Left ventricle myocardium superior (tissue), 1 donor: ENCODE data around the gene EDC3. TPM values are rescaled to one million over a fixed set of nuclear protein-coding genes. Genes with fewer than 3 reads are reported as not detected.
A peak's percentile ranks its signal among the peaks of the same experiment; 100 is the strongest.
"Not testable (repeated sequence)": the region's sequence is repeated elsewhere in the genome, so short reads cannot be mapped to it uniquely, and the experiment has no call there.

ENCODE experiments used
- ATAC-seq: fragments of 200-7000 bp; cut with Tn5 transposase; one replicate; pipeline ENCODE4 v1.9.1; 2020; ENCODE audit warnings: mild to moderate bottlenecking, moderate library complexity
- DNase-seq: peaks from one replicate; pipeline ENCODE4 v3.0.0-alpha.2; 2020
- intact Hi-C: fragments of 100-400 bp; cut with micrococcal nuclease; formaldehyde crosslinking; loops from one replicate; pipeline ENCODE4 v1.11.0; 2022
- long read RNA-seq: library from polyadenylated mRNA; unstranded; transcript quantifications from one replicate; pipeline ENCODE4 v2.0.0, GENCODE V29; 2021
- total RNA-seq: library from RNA; stranded (reverse); fragmentation: NEBNext Ultra II Directional; extraction: Animal tissue kit (Norgen Biotek cat#: 25700); gene quantifications from one replicate; pipeline ENCODE4 v1.2.1, GENCODE V29; 2021
- donor health status: DM: no; HTN: yes; CAD: no; lungs with severe emphysema.

Gene EDC3
- 16.1 TPM for total RNA-seq
- long read RNA-seq, transcript EDC3-201 (7 exons, 3,763 nt) = major isoform, 5 of 17 reads
- long read RNA-seq, partial matches to known transcripts = 2 of 17 reads
- long read RNA-seq, other reads (novel, unspliced or antisense) = 6 of 17 reads

- peak; percentile 98 for ATAC-seq
- intact Hi-C loops = no loop called here
- peak; percentile 92 for DNase-seq
Measured at GRCh38 chr15:74695597-74696397, at the start of gene EDC3. EDC3 (minus strand) TSS chr15:74696024; CDS start chr15:74675124, 20,900 bp downstream.

GRCh38 chr15:74742422-74742821 is 46.6 kb upstream of the EDC3 start:
- ATAC-seq = no peak
- intact Hi-C loops = no loop called here

GRCh38 chr15:74738239-74738638 is 42.4 kb upstream of the EDC3 start:
- ATAC-seq, DNase-seq, intact Hi-C loops: not testable (repeated sequence)

More at GRCh38 chr15:74742422-74742821, 46.6 kb upstream of the EDC3 start:
- no peak for DNase-seq

GRCh38 chr15:74735305-74735704 is 39.5 kb upstream of the EDC3 start:
- no peak for DNase-seq
- ATAC-seq = no peak
- intact Hi-C loops = no loop called here

GRCh38 chr15:74733269-74733668 is 37.4 kb upstream of the EDC3 start:
- intact Hi-C loops = no loop called here
- no peak for ATAC-seq
- DNase-seq = no peak

- intact Hi-C loops = no loop called here
- no peak for DNase-seq
- ATAC-seq = no peak
Measured at GRCh38 chr15:74732846-74733245, 37.0 kb upstream of the EDC3 start.

- no peak for DNase-seq
- intact Hi-C loops = no loop called here
- ATAC-seq = no peak
Measured at GRCh38 chr15:74730619-74731316, 34.9 kb upstream of the EDC3 start.

GRCh38 chr15:74729372-74729771 is 33.5 kb upstream of the EDC3 start:
- ATAC-seq, DNase-seq, intact Hi-C loops: not testable (repeated sequence)

- DNase-seq, ATAC-seq, intact Hi-C loops: not testable (repeated sequence)
Measured at GRCh38 chr15:74728699-74729098, 32.9 kb upstream of the EDC3 start.

- DNase-seq = peak; percentile 51
- intact Hi-C loops = no loop called here
- ATAC-seq = peak; percentile 82
Measured at GRCh38 chr15:74727727-74728126, 31.9 kb upstream of the EDC3 start.

GRCh38 chr15:74726774-74727164 is 30.9 kb upstream of the EDC3 start:
- DNase-seq = no peak
- intact Hi-C loops = no loop called here
- no peak for ATAC-seq

GRCh38 chr15:74725845-74726773 is 30.3 kb upstream of the EDC3 start:
- DNase-seq (peak; percentile 70), ATAC-seq (peak; percentile 69)
- intact Hi-C loops = no loop called here

GRCh38 chr15:74725225-74725774 is 29.5 kb upstream of the EDC3 start, which contains the start of gene CYP1A1:
CYP1A1 (minus strand) TSS chr15:74725528; CDS start chr15:74723097, 2,431 bp downstream.
- ATAC-seq = peak; percentile 69
- intact Hi-C loops = no loop called here
- DNase-seq = peak; percentile 55

GRCh38 chr15:74724570-74725224 is 28.9 kb upstream of the EDC3 start:
- no peak for DNase-seq
- ATAC-seq = no peak
- intact Hi-C loops = no loop called here

GRCh38 chr15:74723754-74724334 is 28.0 kb upstream of the EDC3 start:
- DNase-seq (no peak), ATAC-seq (peak; percentile 22)
- intact Hi-C loops = no loop called here

GRCh38 chr15:74723187-74723586 is 27.4 kb upstream of the EDC3 start:
- ATAC-seq = no peak
- DNase-seq = no peak
- intact Hi-C loops = no loop called here

- intact Hi-C loops = no loop called here
- DNase-seq = no peak
- ATAC-seq = no peak
Measured at GRCh38 chr15:74722591-74722990, 26.8 kb upstream of the EDC3 start.

- intact Hi-C loops = no loop called here
- DNase-seq (no peak), ATAC-seq (no peak)
Measured at GRCh38 chr15:74716651-74717050, 20.8 kb upstream of the EDC3 start.
